NCI-H2029 treated with DMSO at 0.1 percent for 48 hours (cell line): Measurements from ENCODE around the gene RPH3AL.

Experiments used
- DNase-seq: peaks from one replicate; lab custom pipeline; 2025; lab: John Stamatoyannopoulos, UW

RPH3AL gene

GRCh38 chr17:301681-302299 lies 50.8 kb downstream of the RPH3AL start:
- DNase-seq: no peak

GRCh38 chr17:300881-301280 lies 51.7 kb downstream of the RPH3AL start:
- no peak for DNase-seq

- no peak for DNase-seq
These were observed 53.1 kb downstream of the RPH3AL start for GRCh38 chr17:299546-299945.

GRCh38 chr17:298791-299450 lies 53.7 kb downstream of the RPH3AL start:
- no peak for DNase-seq

GRCh38 chr17:297758-298157 lies 54.8 kb downstream of the RPH3AL start:
- DNase-seq: no peak

- DNase-seq: no peak
These were observed 55.5 kb downstream of the RPH3AL start for GRCh38 chr17:296906-297690.

- DNase-seq: no peak
These were observed 56.2 kb downstream of the RPH3AL start for GRCh38 chr17:296379-296778.

- DNase-seq: no peak
These were observed 59.9 kb downstream of the RPH3AL start for GRCh38 chr17:292531-293382.

GRCh38 chr17:292016-292415 lies 60.6 kb downstream of the RPH3AL start:
- no peak for DNase-seq

GRCh38 chr17:291587-291986 lies 61.0 kb downstream of the RPH3AL start:
- DNase-seq: no peak

GRCh38 chr17:290626-291025 lies 62.0 kb downstream of the RPH3AL start:
- DNase-seq: no peak

GRCh38 chr17:290121-290521 lies 62.5 kb downstream of the RPH3AL start:
- no peak for DNase-seq

GRCh38 chr17:289409-289808 lies 63.2 kb downstream of the RPH3AL start:
- DNase-seq: no peak

GRCh38 chr17:288802-289356 lies 63.7 kb downstream of the RPH3AL start:
- DNase-seq: no peak

GRCh38 chr17:286571-286970 lies 66.0 kb downstream of the RPH3AL start:
- DNase-seq: no peak

- DNase-seq: no peak
These were observed 66.7 kb downstream of the RPH3AL start for GRCh38 chr17:285751-286422.

GRCh38 chr17:284676-285355 lies 67.8 kb downstream of the RPH3AL start:
- DNase-seq: no peak

GRCh38 chr17:283911-284675 lies 68.5 kb downstream of the RPH3AL start:
- no peak for DNase-seq

- no peak for DNase-seq
These were observed 69.4 kb downstream of the RPH3AL start for GRCh38 chr17:282912-283882.
